Coronary artery (tissue), 2 donors: ENCODE measurements around the gene ST14.
"Not testable (repeated sequence)": the region's sequence is repeated elsewhere in the genome, so short reads cannot be mapped to it uniquely, and the experiment has no call there.

Experiments
- DNase-seq: peaks from one replicate; pipeline ENCODE4 v3.0.0-alpha.2; 2017; ENCODE audit warnings: low spot score
- H3K27ac ChIP-seq, 2 donors: fragments of 200-600 bp; sonication (generic); one replicate each; pipeline ENCODE4 v1.5.1; 2016 to 2019
- H3K4me3 ChIP-seq: fragments of 200-600 bp; sonication (generic); 2 replicates; pipeline ENCODE4 v1.5.1; 2016; ENCODE audit warnings: mild to moderate bottlenecking, moderate library complexity
- CTCF ChIP-seq: fragments of 200-600 bp; sonication (generic); IDR thresholded peaks from one replicate; pipeline ENCODE4 v1.5.1; 2019; ENCODE audit warnings: antibody characterized with exemption

The ST14 gene

GRCh38 chr11:130234315-130234714 is 74.7 kb downstream of the ST14 start:
- TF ChIP-seq CTCF: no peak
- H3K27ac ChIP-seq: no peak overlapping the region
- H3K4me3 ChIP-seq: no peak overlapping the region
- no peak for DNase-seq

- Histone ChIP-seq H3K4me3 (no peak overlapping the region), H3K27ac (no peak overlapping the region)
- DNase-seq: no peak
- TF ChIP-seq CTCF: no peak
Measured at GRCh38 chr11:130237282-130238006, 77.9 kb downstream of the ST14 start.

- Histone ChIP-seq H3K27ac (no peak overlapping the region), H3K4me3 (no peak overlapping the region)
- DNase-seq: no peak
- no peak for TF ChIP-seq CTCF
Measured at GRCh38 chr11:130241713-130242112, 82.1 kb downstream of the ST14 start.

GRCh38 chr11:130243816-130244215 is 84.2 kb downstream of the ST14 start:
- no peak overlapping the region for H3K4me3 ChIP-seq
- DNase-seq: no peak
- TF ChIP-seq CTCF: no peak
- H3K27ac ChIP-seq: no peak overlapping the region

- TF ChIP-seq CTCF: no peak
- DNase-seq: no peak
- Histone ChIP-seq H3K4me3 (no peak overlapping the region), H3K27ac (no peak overlapping the region)
Measured at GRCh38 chr11:130244848-130245247, 85.3 kb downstream of the ST14 start.

- DNase-seq, H3K4me3 ChIP-seq, H3K27ac ChIP-seq: not testable (repeated sequence)
Measured at GRCh38 chr11:130245375-130245774, 85.8 kb downstream of the ST14 start.

- no peak for DNase-seq
Measured at GRCh38 chr11:130246270-130246669, 86.7 kb downstream of the ST14 start.

More at GRCh38 chr11:130246270-130246669, 86.7 kb downstream of the ST14 start:
- no peak overlapping the region for H3K4me3 ChIP-seq
- TF ChIP-seq CTCF: no peak
- H3K27ac ChIP-seq: no peak overlapping the region
